A673 (cell line): ENCODE results near the gene DNAJC10. TPM values are rescaled to one million over a fixed set of nuclear protein-coding genes. Genes with fewer than 3 reads are reported as not detected.

Experiments
- BruUV-seq: library from RNA; stranded (reverse); fragments of 400-500 nt; replicated peaks from 2 replicates; lab custom pipeline; 2021; lab: Mats Ljungman, UMichigan
- CTCF ChIA-PET: fragments of 300-600 bp; sonication (Branson Sonifier 250); formaldehyde crosslinking; loops from one replicate; lab custom pipeline; 2022; ENCODE audit warnings: antibody characterized with exemption; lab: Charles Lee
- POLR2A ChIA-PET: fragments of 300-600 bp; sonication (Branson Sonifier 250); formaldehyde crosslinking; loops from one replicate; lab custom pipeline; 2022; ENCODE audit warnings: antibody characterized with exemption; ENCODE audit not compliant: low non-redundant PET; lab: Charles Lee
- DNase-seq: peaks from one replicate; pipeline ENCODE4 v3.0.0-alpha.2; 2015; ENCODE audit warnings: low spot score
- H3K27ac ChIP-seq: fragments of 200-600 bp; sonication (generic); 2 replicates; pipeline ENCODE4 v1.5.1; 2016; ENCODE audit warnings: mixed run types, low read depth, mild to moderate bottlenecking, mixed read lengths, antibody characterized with exemption, low read length; ENCODE audit not compliant: poor library complexity, severe bottlenecking
- H3K27me3 ChIP-seq: fragments of 200-600 bp; sonication (generic); replicated peaks from 2 replicates; pipeline ENCODE4 v1.6.1; 2017; ENCODE audit warnings: mixed run types, low read depth, mild to moderate bottlenecking, mixed read lengths, antibody characterized with exemption, low read length; ENCODE audit not compliant: insufficient read depth, poor library complexity
- H3K36me3 ChIP-seq: fragments of 200-600 bp; sonication (generic); 2 replicates; pipeline ENCODE4 v1.6.1; 2016; ENCODE audit warnings: mixed run types, mild to moderate bottlenecking, mixed read lengths, antibody characterized with exemption, low read length; ENCODE audit not compliant: insufficient read depth, poor library complexity, severe bottlenecking
- H3K4me1 ChIP-seq: fragments of 200-600 bp; sonication (generic); 2 replicates; pipeline ENCODE4 v1.6.1; 2017; ENCODE audit warnings: mixed run types, mild to moderate bottlenecking, mixed read lengths, antibody characterized with exemption, low read length; ENCODE audit not compliant: insufficient read depth, poor library complexity, severe bottlenecking
- H3K4me3 ChIP-seq: fragments of 200-600 bp; sonication (generic); 2 replicates; pipeline ENCODE4 v1.5.1; 2016; ENCODE audit warnings: low read depth, mixed run types, mild to moderate bottlenecking, mixed read lengths, low read length; ENCODE audit not compliant: poor library complexity, severe bottlenecking
- H3K9me3 ChIP-seq: fragments of 200-600 bp; sonication (generic); 2 replicates; pipeline ENCODE4 v1.6.1; 2016; ENCODE audit warnings: mixed run types, low read depth, mild to moderate bottlenecking, mixed read lengths, antibody characterized with exemption, low read length; ENCODE audit not compliant: poor library complexity, severe bottlenecking
- CTCF ChIP-seq: fragments of 300-800, 200-600 bp; sonication (generic); conservative IDR thresholded peaks from 2 replicates; pipeline ENCODE4 v1.5.1; 2017; ENCODE audit warnings: low read depth, mild to moderate bottlenecking, antibody characterized with exemption, low read length, moderate library complexity, mixed read lengths
- EZH2 ChIP-seq: fragments of 200-600 bp; sonication (generic); IDR thresholded peaks from 2 replicates; pipeline ENCODE4 v1.6.1; 2017; ENCODE audit warnings: borderline replicate concordance, low read depth, mild to moderate bottlenecking, mixed read lengths, antibody characterized with exemption, low read length; ENCODE audit not compliant: poor library complexity, severe bottlenecking
- intact Hi-C: fragments of 100-400 bp; cut with micrococcal nuclease; formaldehyde crosslinking; loops from one replicate; pipeline ENCODE4 v1.10.0; 2022; ENCODE audit not compliant: unreplicated experiment
- total RNA-seq: library from RNA; stranded (reverse); gene quantifications from 2 replicates; pipeline ENCODE4 v1.2.3, GENCODE V29; 2021

The DNAJC10 gene
- total RNA-seq, 1 experiment from 2014 or later, result 101 TPM

- Histone ChIP-seq H3K4me1 (peaks cover 24% of the 10 kb centered on the region), H3K27me3 (no peaks in the 10 kb centered on the region), H3K9me3 (no peaks in the 10 kb centered on the region), H3K4me3 (no peak overlapping the region), H3K27ac (no peak overlapping the region), H3K36me3 (no peaks in the 10 kb centered on the region)
- BruUV-seq, result no TSS peak
- CTCF ChIA-PET, result no interaction called here
- POLR2A ChIA-PET, result no interaction called here
- DNase-seq, result no peak
- TF ChIP-seq EZH2 (no peak), CTCF (no peak)
- intact Hi-C loops, result no loop called here
These were observed 111.3 kb downstream of the DNAJC10 start for GRCh38 chr2:182827182-182827879.

- Histone ChIP-seq H3K27me3 (no peaks in the 10 kb centered on the region), H3K4me3 (no peak overlapping the region), H3K4me1 (peaks cover 35% of the 10 kb centered on the region), H3K36me3 (no peaks in the 10 kb centered on the region), H3K9me3 (no peaks in the 10 kb centered on the region), H3K27ac (no peak overlapping the region)
- no peak for DNase-seq
- BruUV-seq, result no TSS peak
- intact Hi-C loops, result no loop called here
- CTCF ChIA-PET, result no interaction called here
- TF ChIP-seq CTCF, result no peak
- POLR2A ChIA-PET, result no interaction called here
These were observed 115.0 kb downstream of the DNAJC10 start for GRCh38 chr2:182831101-182831500.

- DNase-seq, result no peak
- no peaks in the 10 kb centered on the region for H3K27me3 ChIP-seq
- no peaks in the 10 kb centered on the region for H3K36me3 ChIP-seq
- ChIA-PET CTCF (interaction anchor here (0.6 kb wide), 1 partner anchor 149 kb away, joined by 4 read pairs; no protein-coding TSS in a partner anchor), POLR2A (no interaction called here)
- H3K27ac ChIP-seq, result no peak overlapping the region
- intact Hi-C loops, result no loop called here
- no peak for TF ChIP-seq EZH2
- no peak for TF ChIP-seq CTCF
- BruUV-seq, result no TSS peak
- H3K9me3 ChIP-seq, result no peaks in the 10 kb centered on the region
- no peak overlapping the region for H3K4me3 ChIP-seq
- peaks cover 34% of the 10 kb centered on the region for H3K4me1 ChIP-seq
These were observed 115.9 kb downstream of the DNAJC10 start for GRCh38 chr2:182831921-182832320.
